Kidney glomerular epithelial cell (primary cell): Measurements from ENCODE around the gene TOR3A.
"Not testable (repeated sequence)": the region's sequence is repeated elsewhere in the genome, so short reads cannot be mapped to it uniquely, and the experiment has no call there.

Source experiments
- DNase-seq: peaks from one replicate; lab custom pipeline; 2025; lab: John Stamatoyannopoulos, UW

TOR3A gene

DNA sequence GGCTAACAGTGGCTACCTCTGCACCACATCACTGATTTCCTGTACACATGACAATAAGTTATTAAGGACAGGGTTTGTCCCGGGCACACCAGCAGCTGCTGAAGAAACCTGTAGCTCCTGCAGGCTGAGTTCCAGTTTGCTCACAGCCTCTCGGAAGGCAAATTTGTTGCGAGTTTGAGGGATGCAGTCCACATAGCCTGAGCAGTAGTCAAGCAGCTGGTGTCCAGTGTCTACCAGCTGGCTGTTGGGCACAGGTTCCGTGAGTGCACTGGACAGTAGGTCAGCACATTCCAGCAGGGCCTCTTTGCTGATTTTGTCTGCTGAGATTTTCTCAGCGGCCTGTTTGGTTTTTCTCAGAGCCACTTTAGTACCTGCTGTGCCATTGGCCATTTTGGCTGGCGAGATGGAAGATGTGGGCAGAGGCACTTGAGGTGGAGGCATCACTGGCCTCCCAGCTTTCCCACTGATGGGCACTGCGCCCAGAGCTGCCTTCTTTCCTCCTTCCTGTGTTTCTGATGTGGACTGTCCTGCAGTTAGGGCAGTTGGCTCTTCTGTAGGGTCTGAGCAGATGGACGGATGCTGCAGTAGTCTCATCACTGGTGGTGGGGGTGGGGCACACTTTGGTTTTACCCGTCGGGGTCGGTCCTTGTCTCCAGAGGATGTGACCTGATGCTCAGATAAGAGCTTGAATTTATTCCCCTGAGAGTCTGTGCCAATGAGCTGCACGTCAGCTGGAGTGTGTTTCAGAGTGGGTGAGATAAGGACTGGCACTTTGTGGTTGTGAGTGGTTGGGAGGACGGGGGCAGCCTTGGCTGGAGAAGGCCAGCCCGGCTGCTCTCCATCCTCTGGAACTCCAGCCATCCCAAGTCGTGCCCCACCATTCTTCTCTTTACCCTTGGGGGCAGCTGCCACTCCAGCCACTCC, 26.1 kb downstream of the TOR3A start:
- no peak for DNase-seq

- no peak for DNase-seq
Measured at GRCh38 chr1:179108644-179109043, 26.8 kb downstream of the TOR3A start.

DNA sequence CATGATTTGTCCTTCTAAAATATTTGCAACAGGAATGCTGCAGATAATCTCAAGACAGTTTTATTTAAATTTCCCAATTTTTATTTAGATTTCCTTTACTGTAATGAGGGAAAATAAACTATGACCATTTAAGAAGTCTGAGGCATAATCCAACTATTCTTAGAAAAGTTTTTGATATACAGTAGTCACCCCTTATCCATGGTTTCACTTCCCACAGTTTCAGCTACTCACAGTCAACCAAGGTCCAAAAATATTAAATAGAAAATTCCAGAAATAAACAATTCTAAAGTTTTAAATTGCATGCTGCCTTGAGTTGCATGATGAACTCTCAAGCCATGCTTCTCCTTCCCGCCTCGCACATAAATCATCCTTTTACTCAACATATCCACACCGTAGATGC, 33.3 kb downstream of the TOR3A start:
- DNase-seq = no peak

DNA sequence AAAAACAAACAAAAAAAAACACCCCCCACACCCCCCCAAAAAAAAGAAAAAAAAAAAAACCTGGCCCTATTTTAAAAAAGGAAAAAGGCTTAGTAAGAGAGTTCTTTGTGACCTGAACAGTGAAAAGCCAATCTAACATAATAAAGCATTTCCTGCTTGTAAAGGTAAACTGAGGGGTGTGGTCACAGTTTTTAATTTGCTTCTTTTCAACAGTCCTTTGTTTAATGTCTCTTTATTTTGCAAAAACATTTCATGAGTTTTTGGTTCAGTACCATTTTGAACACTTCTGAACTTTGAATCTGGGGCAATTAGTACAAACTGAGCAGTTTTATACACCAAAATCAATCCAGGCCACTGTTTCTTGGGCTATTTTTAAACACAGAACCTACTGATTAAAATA, 37.6 kb downstream of the TOR3A start:
- DNase-seq = no peak

DNA sequence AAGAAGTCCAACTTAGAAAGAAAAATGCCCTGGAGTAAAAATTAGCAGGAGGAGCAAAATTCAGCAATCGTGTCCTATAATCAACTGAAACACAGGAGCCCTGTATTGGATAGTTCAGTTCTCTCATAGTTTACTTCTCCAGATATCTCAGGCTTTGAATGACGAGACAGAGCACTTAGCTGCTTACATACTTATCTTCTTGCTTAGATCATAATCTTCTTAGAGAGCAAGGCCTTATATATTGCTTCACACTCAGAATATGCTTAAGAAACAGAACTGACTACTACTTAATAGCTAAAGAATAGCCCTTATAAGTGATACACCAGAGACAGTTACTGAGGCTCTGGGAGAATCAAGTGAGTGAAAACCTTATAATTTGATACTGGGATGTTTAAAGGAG, 38.9 kb downstream of the TOR3A start:
- no peak for DNase-seq

DNA sequence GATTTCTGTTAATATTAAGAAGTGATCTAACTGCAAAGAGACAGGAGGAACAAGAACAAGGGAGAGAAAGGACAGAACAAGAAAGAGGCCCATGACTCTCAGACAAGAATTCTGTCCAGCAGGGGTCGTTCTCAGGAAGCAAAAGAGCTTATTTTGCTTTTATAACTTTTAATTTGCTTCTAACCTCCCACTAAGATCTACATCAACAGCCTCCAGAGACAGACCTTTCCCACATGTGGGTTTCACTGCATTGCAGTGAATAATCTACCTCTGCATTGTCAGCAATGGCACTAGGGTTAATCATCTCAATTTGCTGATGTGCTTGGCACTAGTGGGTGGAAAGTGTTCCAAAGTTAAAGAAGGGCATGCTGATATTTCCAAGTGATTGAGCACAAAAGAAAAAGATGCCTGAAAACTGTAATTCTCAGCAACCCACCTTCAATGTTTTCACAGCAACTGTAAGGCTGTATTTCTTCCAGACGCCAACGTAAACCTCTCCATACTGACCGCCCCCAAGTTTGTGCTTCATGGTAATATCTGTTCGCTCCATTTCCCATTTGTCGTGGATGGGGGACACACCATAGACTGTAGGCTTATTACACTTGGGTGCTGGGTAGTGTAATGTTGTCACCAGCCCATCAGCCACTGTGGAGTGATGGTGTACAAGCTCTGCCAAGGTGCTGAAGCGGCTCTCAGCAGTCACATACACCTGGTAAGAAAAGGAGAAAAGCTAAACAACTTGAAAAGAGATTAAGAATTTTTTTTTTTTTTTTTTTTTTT, 39.5 kb downstream of the TOR3A start:
- peak; percentile 71 for DNase-seq

DNA sequence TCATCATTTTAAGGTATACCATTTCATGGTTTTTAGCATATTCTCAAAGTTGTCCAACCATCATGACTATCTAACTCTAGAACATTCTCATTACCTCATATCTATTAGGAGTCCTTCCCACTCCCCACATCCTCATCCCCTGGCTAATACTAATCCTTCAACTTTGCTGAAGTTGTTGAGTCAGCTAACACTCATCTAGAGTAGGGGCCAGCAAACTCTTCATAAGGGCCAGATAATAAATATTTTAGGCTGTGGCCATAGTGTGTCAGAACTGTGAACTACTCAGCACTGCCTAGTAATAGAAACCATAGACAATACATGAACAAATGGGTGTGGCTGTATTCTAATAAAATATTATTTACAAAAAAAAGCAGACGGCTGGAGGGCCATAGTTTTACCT, 43.0 kb downstream of the TOR3A start:
- DNase-seq = peak; percentile 8

- no peak for DNase-seq
Measured at GRCh38 chr1:179126338-179127060, 44.6 kb downstream of the TOR3A start.

- DNase-seq = peak; percentile 14
Measured at GRCh38 chr1:179127163-179127895, 45.5 kb downstream of the TOR3A start.

GRCh38 chr1:179128520-179128919, 46.6 kb downstream of the TOR3A start:
- DNase-seq = no peak

DNA sequence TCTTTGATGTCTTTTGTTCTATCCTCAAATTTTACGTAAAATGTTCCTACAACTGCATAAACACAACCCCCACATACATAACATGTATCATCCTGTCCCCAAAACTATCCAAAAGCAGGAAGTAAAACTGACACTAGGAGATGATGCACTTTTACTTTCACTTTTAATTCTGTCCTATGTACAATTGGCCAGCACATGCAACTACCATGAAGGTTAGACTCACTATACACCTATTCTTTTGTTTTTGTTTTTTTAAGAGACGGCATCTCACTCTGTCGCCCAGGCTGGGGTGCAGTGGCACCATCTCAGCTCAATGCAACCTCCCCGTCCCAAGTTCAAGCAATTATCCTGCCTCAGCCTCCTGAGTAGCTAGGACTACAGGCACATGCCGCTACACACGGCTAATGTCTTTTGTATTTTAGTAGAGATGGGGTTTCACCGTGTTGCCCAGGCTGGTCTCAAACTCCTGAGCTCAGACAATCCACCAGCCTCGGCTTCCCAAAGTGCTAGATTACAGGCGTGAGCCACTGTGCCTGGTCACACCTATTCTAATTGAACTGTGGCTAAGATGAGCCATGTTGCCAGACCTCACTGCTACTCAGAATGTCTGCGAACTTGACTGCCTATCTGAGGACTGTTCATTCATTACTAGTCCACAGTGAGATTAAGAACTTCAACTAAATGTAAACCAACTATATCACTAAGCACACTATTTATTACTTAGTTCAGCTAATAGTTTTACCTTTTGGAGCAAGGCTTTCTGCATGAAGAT, 48.0 kb downstream of the TOR3A start:
- peak; percentile 22 for DNase-seq

DNA sequence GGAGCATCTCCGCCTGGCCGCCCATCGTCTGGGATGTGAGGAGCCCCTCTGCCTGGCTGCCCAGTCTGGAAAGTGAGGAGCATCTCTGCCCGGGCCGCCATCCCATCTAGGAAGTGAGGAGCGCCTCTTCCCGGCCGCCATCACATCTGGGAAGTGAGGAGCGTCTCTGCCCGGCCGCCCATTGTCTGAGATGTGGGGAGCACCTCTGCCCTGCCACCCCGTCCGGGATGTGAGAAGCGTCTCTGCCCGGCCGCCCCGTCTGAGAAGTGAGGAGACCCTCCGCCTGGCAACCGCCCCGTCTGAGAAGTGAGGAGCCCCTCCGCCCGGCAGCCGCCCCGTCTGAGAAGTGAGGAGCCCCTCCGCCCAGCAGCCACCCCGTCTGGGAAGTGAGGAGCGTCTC, 53.3 kb downstream of the TOR3A start:
- DNase-seq = not testable (repeated sequence)

GRCh38 chr1:179135707-179136106, 53.8 kb downstream of the TOR3A start:
- DNase-seq = not testable (repeated sequence)

DNA sequence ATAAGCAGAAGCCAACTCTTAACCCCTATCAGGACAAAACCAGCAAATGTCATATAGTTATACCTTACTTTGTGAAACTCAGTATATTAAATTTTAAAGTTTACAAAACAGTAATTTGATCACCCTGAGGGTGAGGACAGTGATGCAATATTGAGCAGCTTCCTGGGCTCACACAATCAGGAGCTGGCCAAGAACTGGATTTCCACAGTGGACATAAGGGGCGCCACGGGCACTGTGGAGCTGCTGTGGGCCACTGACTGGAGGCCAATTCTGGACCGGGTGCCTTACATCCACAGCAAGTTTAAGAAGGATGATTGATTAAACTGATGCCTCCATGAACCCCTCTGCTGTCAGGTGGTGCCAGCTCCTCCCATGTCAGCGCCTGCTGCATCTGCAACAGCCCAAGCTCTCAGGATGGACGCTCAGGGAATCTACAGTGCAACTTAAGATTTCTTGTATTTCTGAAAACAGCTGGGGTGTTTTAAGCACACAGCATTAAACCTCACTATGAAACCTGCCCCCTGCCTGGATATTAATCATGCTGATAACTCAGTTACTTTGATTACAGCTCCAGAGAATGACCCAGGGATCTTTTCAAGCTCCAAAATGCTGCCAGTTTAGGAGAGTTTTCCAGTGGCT, 55.9 kb downstream of the TOR3A start:
- DNase-seq = no peak

GRCh38 chr1:179138755-179139154, 56.9 kb downstream of the TOR3A start:
- not testable (repeated sequence) for DNase-seq

DNA sequence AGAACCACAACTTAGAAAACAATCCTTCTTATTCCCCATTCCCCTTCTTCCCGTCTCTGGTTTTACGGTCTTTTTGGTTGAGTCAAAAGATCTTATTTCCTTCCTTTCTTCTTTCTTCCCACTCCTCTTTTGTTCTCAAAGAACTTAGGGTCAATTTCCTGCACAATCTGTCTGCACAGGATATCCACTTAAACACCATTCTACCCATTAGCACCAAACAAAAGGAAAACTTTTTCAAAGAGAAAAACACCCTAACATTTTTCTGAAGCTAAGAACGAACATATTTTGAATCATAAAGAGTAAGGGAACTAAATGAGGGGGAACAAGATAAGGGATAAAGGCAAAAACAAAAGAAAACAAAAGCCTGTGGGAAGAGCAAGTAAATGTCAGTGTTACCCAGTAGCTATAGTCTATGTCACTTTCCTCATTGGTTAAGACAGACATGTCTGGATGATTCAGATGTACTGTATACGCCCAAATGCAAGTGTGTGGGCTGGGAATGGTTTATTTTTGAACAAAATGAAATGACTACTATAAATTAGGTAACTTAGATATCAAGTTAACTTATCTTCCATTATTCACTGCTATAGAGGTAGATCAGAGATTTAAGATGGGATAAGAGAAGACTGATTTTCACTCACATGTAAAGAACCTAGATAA, 59.9 kb downstream of the TOR3A start:
- DNase-seq = peak; percentile 48

GRCh38 chr1:179142889-179143299, 61.0 kb downstream of the TOR3A start:
- peak; percentile 92 for DNase-seq

- peak; percentile 92 for DNase-seq
Measured at GRCh38 chr1:179143322-179143721, 61.5 kb downstream of the TOR3A start.

GRCh38 chr1:179144626-179145025, 62.8 kb downstream of the TOR3A start:
- no peak for DNase-seq

- no peak for DNase-seq
Measured at GRCh38 chr1:179145521-179145920, 63.7 kb downstream of the TOR3A start.
